IPS DF 6.9 (cell line): ENCODE results near the gene VWF.
"Not testable (repeated sequence)": the region's sequence is repeated elsewhere in the genome, so short reads cannot be mapped to it uniquely, and the experiment has no call there.

ENCODE experiments used
- DNase-seq: peaks from one replicate; pipeline ENCODE4 v3.0.0-alpha.2; 2013; ENCODE audit warnings: low read depth, low spot score
- H3K27ac ChIP-seq: one replicate; pipeline ENCODE4 v1.5.1; 2013; ENCODE audit warnings: low read length, control low read depth
- H3K27me3 ChIP-seq: 2 replicates; pipeline ENCODE4 v1.6.1; 2013; ENCODE audit warnings: mild to moderate bottlenecking, low read length; ENCODE audit not compliant: control insufficient read depth, insufficient read depth
- H3K36me3 ChIP-seq: 2 replicates; pipeline ENCODE4 v1.6.1; 2013; ENCODE audit warnings: low read length; ENCODE audit not compliant: control insufficient read depth, insufficient read depth
- H3K4me1 ChIP-seq: 2 replicates; pipeline ENCODE4 v1.6.1; 2013; ENCODE audit warnings: low read length; ENCODE audit not compliant: control insufficient read depth, insufficient read depth
- H3K4me3 ChIP-seq: 2 replicates; pipeline ENCODE4 v1.5.1; 2013; ENCODE audit warnings: mild to moderate bottlenecking, low read length
- H3K9me3 ChIP-seq: 2 replicates; pipeline ENCODE4 v1.6.1; 2013; ENCODE audit warnings: low read length, inconsistent platforms; ENCODE audit not compliant: control insufficient read depth, insufficient read depth
- WGBS: extraction: QIAGEN DNeasy Blood & Tissue Kit; methylation state at CpG from one replicate; pipeline ENCODE4 v1.1.7; 2013; ENCODE audit warnings: mixed read lengths, missing lambda C conversion rate; ENCODE audit not compliant: insufficient read length, insufficient coverage; 5-methylcytosine and 5-hydroxymethylcytosine counted together

VWF gene

DNA sequence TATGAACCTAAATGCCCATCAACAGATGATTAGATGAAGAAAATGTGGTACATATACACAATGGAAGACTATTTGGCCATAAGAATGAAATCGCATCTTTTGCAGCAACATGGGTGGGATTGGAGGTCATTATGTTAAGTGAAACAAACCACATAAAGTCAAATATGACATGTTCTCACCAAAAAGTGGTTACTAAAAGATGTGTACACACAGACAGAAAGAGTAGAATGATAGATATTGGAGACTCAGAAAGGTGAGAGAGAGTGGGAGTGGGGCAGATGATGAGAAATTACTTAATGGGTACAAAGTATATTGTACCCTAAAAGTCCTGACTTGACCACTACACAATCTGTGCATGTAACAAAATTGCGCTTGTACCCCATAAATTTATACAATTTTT is 19.6 kb downstream of the VWF start:
- H3K27me3 ChIP-seq = no peaks in the 10 kb centered on the region
- H3K9me3 ChIP-seq = no peaks in the 10 kb centered on the region
- H3K27ac ChIP-seq = no peak overlapping the region
- DNase-seq = no peak
- WGBS = no CpG with 5 or more reads among the region's 2 CpGs
- H3K36me3 ChIP-seq = no peaks in the 10 kb centered on the region
- no peaks in the 10 kb centered on the region for H3K4me1 ChIP-seq
- no peak overlapping the region for H3K4me3 ChIP-seq

GRCh38 chr12:6104027-6104426 is 20.4 kb downstream of the VWF start:
- Histone ChIP-seq H3K9me3 (no peaks in the 10 kb centered on the region), H3K4me1 (no peaks in the 10 kb centered on the region), H3K36me3 (no peaks in the 10 kb centered on the region), H3K27me3 (no peaks in the 10 kb centered on the region), H3K4me3 (no peak overlapping the region), H3K27ac (no peak overlapping the region)
- no peak for DNase-seq
- no CpG with 5 or more reads among the region's 3 CpGs for WGBS

DNA sequence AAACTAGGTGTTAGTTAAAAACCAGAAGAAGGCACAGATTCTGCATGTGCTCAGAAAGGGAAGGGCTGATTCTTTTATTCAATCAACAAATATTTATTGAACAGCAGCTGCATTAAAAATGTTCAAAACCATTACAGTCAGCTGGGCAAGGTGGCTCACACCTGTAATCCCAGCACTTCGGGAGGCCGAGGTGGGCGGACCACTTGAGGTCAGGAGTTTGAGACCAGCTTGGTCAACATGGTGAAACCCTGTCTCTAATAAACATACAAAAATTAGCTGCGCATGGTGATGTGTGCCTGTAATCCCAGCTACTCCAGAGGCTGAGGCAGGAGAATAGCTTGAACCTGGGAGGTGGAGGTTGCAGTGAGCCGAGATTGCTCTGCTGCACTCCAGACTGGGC is 22.4 kb downstream of the VWF start:
- not testable (repeated sequence) for H3K4me3 ChIP-seq, H3K36me3 ChIP-seq, H3K9me3 ChIP-seq, H3K27me3 ChIP-seq, H3K27ac ChIP-seq, H3K4me1 ChIP-seq, DNase-seq
- no CpG with 5 or more reads among the region's 5 CpGs for WGBS

GRCh38 chr12:6099316-6099715 is 25.2 kb downstream of the VWF start:
- H3K4me3 ChIP-seq = no peak overlapping the region
- no CpG with 5 or more reads among the region's 2 CpGs for WGBS
- no peaks in the 10 kb centered on the region for H3K36me3 ChIP-seq
- H3K27me3 ChIP-seq = no peaks in the 10 kb centered on the region
- no peaks in the 10 kb centered on the region for H3K9me3 ChIP-seq
- no peaks in the 10 kb centered on the region for H3K4me1 ChIP-seq
- H3K27ac ChIP-seq = no peak overlapping the region
- DNase-seq = no peak

- Histone ChIP-seq H3K27me3 (no peaks in the 10 kb centered on the region), H3K9me3 (no peaks in the 10 kb centered on the region), H3K27ac (no peak overlapping the region), H3K36me3 (no peaks in the 10 kb centered on the region), H3K4me3 (no peak overlapping the region), H3K4me1 (no peaks in the 10 kb centered on the region)
- DNase-seq = no peak
- WGBS = no CpG with 5 or more reads among the region's 3 CpGs
These were observed 27.1 kb downstream of the VWF start for GRCh38 chr12:6097411-6097810.

DNA sequence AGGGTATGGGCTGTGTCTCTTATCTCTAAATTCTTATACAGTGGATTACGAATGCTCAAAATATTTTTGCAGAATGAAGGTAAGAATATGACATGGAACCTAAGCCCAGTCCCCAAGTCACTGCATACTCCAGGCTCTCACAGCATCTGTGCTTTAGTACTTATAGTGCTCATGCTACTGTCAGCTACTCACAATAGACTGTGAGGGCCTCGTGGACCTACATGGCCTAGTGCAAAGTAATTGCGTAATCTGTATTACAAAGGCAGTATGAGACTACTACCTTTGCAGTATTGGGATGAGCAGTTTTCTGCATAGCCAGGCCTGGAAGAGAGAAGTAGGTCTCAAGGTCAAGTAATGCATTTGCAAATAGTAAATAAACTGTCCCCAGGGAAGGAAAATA is 27.9 kb downstream of the VWF start:
- H3K4me1 ChIP-seq = no peaks in the 10 kb centered on the region
- WGBS = no CpG with 5 or more reads among the region's 3 CpGs

DNA sequence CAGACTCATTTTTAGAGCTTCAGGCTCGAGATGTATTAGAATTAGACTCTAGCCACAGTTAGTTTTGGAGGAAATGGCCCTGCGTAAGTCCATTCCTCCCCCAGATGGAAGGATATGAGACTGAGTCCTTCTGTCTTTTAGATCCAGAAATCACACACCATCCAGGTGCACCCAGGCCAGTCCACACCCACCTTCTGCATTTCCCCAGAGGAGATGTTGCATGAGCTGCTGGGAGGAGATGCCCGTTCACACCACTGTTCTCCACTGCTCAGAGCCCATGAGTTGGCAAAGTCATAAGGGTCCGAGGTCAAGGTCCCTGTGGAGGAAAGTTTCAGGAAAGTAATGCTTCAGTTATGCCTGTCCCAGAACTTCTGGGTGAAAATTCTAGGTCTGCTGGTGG is 29.2 kb downstream of the VWF start:
- no peaks in the 10 kb centered on the region for H3K4me1 ChIP-seq
- DNase-seq = no peak
- H3K9me3 ChIP-seq = no peaks in the 10 kb centered on the region
- no peaks in the 10 kb centered on the region for H3K27me3 ChIP-seq
- no CpG with 5 or more reads among the region's 4 CpGs for WGBS
- H3K4me3 ChIP-seq = no peak overlapping the region
- no peaks in the 10 kb centered on the region for H3K36me3 ChIP-seq
- no peak overlapping the region for H3K27ac ChIP-seq

More for the DNA sequence above, 27.9 kb downstream of the VWF start:
- Histone ChIP-seq H3K27me3 (no peaks in the 10 kb centered on the region), H3K36me3 (no peaks in the 10 kb centered on the region), H3K27ac (no peak overlapping the region), H3K9me3 (no peaks in the 10 kb centered on the region), H3K4me3 (no peak overlapping the region)
- no peak for DNase-seq

- Histone ChIP-seq H3K9me3 (no peaks in the 10 kb centered on the region), H3K36me3 (no peaks in the 10 kb centered on the region), H3K27me3 (no peaks in the 10 kb centered on the region), H3K27ac (no peak overlapping the region), H3K4me3 (no peak overlapping the region), H3K4me1 (peaks cover 2% of the 10 kb centered on the region; the same call in 1 of the 2 replicates)
- no CpG with 5 or more reads among the region's 2 CpGs for WGBS
- DNase-seq = no peak
These were observed 30.7 kb downstream of the VWF start for GRCh38 chr12:6093764-6094163.

DNA sequence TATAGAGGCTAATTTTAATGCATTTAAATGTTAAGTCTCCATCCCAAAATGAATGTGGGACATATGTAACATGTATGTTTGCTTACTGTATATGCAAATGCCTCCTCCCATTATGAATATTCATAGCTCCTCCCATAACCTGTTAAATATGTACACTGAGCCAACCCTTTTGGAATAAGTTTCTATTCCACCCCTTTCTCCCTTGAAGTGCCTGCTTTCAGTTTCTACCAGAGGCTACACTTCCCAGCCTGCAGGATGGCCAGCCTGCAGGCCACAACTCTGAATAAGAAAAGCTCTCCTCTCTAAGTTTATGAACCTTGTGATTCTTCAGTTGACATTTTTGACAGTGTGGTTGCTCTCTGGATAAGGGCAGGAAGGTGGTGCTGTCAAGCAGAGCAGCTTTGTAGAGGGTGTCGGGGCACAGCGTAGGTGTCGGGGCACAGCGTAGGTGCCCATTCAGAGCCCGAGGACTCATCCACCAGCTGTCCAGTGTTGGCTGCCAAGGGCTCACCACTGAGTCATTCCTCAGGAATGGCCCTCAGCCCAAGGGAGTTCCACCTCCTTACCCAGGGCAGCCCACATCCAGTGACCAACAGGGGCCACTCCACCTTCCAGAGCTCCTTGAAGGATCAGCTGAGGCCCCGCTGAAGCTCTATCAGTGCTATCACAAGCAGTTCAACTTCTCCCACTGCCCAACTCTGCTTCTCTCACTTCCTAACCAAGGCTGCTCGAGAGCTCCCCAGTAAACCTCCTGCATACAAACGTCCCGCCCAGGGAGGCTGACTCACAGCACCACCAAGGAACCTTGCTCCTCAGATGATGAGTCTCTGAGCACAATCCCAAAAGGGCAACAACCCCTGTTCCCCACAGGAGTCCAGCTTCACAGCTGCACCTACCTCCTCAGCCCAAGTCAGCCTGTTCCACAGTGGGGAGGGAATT is 31.4 kb downstream of the VWF start:
- no peaks in the 10 kb centered on the region for H3K27me3 ChIP-seq
- H3K4me3 ChIP-seq = no peak overlapping the region
- no peaks in the 10 kb centered on the region for H3K36me3 ChIP-seq
- H3K9me3 ChIP-seq = no peaks in the 10 kb centered on the region
- no peak overlapping the region for H3K27ac ChIP-seq
- no peak for DNase-seq
- H3K4me1 ChIP-seq = peaks cover 2% of the 10 kb centered on the region; the same call in 1 of the 2 replicates
- no CpG with 5 or more reads among the region's 9 CpGs for WGBS

- no peak for DNase-seq
- WGBS = no CpG with 5 or more reads among the region's 14 CpGs
These were observed 32.5 kb downstream of the VWF start for GRCh38 chr12:6091786-6092566.

More at GRCh38 chr12:6091786-6092566, 32.5 kb downstream of the VWF start:
- Histone ChIP-seq H3K36me3 (no peaks in the 10 kb centered on the region), H3K4me3 (no peak overlapping the region), H3K27me3 (no peaks in the 10 kb centered on the region), H3K27ac (no peak overlapping the region), H3K4me1 (peaks cover 2% of the 10 kb centered on the region; the same call in 1 of the 2 replicates), H3K9me3 (no peaks in the 10 kb centered on the region)
